Body of pancreas (tissue), 4 donors: Measurements from ENCODE around the gene IFNG-AS1.

Source experiments
- CTCF ChIP-seq, 7 experiments: fragments of 450-650 bp in 4 of 7; fragments of 200-600 bp in 3 of 7; sonication (generic) in 3 of 7; IDR thresholded peaks; one replicate each; pipeline ENCODE4 v1.5.1; 2016 to 2019; ENCODE audit warnings: antibody characterized with exemption in 7 of 7
- POLR2A ChIP-seq, 3 donors: fragments of 450-650 bp; IDR thresholded peaks; one replicate each; pipeline ENCODE4 v1.6.1; 2016; ENCODE audit warnings: antibody characterized with exemption in 3 of 3, mild to moderate bottlenecking in 2 of 3

DNA sequence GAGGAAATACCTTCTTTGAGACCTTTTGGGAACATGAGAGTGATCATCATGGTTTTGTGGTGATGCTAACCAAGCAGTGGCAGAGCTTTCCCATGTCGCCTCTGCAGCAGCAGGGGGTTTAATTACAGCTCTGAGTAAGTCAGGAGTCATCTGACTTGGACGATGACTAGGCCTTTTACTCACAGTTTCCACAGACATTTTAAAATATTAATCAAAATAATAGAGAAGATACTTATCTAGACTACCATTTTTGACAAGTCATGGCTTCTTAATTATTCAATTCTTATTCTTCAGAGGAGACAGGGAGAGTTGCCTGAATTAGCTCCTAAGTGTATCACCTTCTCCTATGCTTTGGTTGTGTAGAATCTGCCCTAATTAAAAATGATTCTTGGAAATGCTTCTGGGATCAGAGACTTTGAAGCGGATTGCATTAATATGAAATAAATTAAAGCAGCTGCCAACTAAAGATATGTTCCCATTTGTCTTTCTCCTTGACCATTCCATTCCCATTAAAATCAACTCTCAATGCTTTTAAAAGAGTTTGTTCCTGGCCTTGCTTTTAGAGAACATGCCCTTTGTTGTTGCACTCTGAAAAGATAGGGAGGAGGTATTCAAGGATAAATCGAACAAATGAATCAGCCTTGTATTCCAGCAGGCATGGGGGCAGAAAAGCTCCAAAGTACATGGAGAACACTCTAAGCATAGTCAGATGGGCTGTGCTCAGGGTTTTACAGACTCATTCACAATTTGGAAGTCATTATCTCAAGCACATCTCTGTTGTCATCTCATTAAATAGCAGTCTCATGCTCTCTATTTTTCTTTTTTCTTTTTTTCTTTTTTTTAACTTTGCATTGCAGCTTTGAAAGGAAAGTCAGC is 7.7 kb upstream of the IFNG-AS1 start:
- TF ChIP-seq CTCF (IDR thresholded peaks at IDR 0.05): no peak
- TF ChIP-seq POLR2A (IDR thresholded peaks at IDR 0.05): no peak
